Measurements from ENCODE around the gene EPB41L2. TPM values are rescaled to one million over a fixed set of nuclear protein-coding genes. Genes with fewer than 3 reads are reported as not detected.
A peak's percentile ranks its signal among the peaks of the same experiment; 100 is the strongest.

The EPB41L2 gene
- total RNA-seq, 1 experiment from 2014 or later, result 199 TPM

DNA sequence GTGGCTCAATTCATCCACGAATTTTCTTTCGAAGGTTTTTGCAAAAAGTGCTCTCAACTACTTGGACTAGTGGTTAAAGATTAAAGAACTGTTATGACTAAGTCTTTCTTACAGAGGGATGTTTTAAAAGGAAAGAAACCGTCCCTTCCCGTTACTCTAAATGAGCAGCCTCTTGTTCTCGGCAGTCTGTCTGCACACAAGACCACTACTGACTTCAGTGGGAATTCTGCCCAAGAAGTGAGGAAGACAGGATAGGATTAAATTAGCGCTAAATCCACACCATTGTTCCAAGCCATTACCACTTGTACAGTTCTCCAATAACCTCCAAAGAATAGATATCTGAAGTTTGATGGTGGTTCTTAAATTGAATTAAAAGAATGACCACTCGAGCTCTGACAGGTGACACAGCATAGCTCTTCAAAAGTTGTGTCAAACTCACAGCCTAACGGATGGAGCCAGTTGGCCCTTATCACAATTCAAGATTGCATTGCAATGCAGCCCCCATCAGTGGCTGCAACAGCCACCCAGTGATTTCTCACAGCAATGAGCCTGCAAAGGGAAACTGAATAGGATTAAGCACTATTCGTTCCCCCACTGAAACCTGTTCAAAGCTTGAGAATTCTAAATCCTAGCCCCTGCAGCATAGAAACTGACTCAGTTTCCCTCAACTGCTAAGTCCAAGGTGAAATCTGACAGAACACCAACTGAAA, 1.8 kb downstream of the EPB41L2 start:
- peak overlapping the region; percentile 83 to 89 for H3K4me3 ChIP-seq (ENCODE audit: low read depth in 2 of 2, low read length in 2 of 2)
- peak overlapping the region; percentile 93 for H3K27ac ChIP-seq (ENCODE audit: low read length)
- no peaks in the 10 kb centered on the region for H3K27me3 ChIP-seq (ENCODE audit: control insufficient read depth, insufficient read depth, low read length)
- DNase-seq (ENCODE audit: low read depth, low spot score) (no peak), ATAC-seq (no peak)
- TF ChIP-seq CTCF (IDR thresholded peaks at IDR 0.05), result no peak
- TF ChIP-seq REST (IDR thresholded peaks at IDR 0.05; ENCODE audit: insufficient read depth in 1 of 2, low read depth in 2 of 2, low read length in 1 of 2), result no peak
- TF ChIP-seq SIN3A (IDR thresholded peaks at IDR 0.05; ENCODE audit: borderline replicate concordance, insufficient read depth, low read depth, low read length), result no peak
- no peak for TF ChIP-seq TCF7L2 (IDR thresholded peaks at IDR 0.05; ENCODE audit: low read depth, low read length)
- no peak for TF ChIP-seq POLR2AphosphoS5 (IDR thresholded peaks at IDR 0.05; ENCODE audit: low read depth, low read length)
- CTCF ChIA-PET, result interaction anchor here (0.7 to 1.0 kb wide), 2 partner anchors 115 to 176 kb away, joined by 3 read pairs; no protein-coding TSS in a partner anchor
- H3K9me3 ChIP-seq (ENCODE audit: control insufficient read depth, insufficient read depth, low read depth, low read length), result peaks cover 7% of the 10 kb centered on the region; the same call in 1 of the 2 replicates
- peaks cover 38% of the 10 kb centered on the region for H3K4me1 ChIP-seq (ENCODE audit: control insufficient read depth, insufficient read depth, low read length)
- no peaks in the 10 kb centered on the region; the same call in 1 of the 2 replicates for H3K36me3 ChIP-seq (ENCODE audit: control insufficient read depth, insufficient read depth, low read length)
- no TSS peak for BruUV-seq (replicated peaks)
- in situ Hi-C loops (cut with HindIII; ENCODE audit: low pct_unique_long_range_greater_than_20kb, low sequenced_read_pairs), result no loop called here
- intact Hi-C loops (cut with micrococcal nuclease; ENCODE audit: unreplicated experiment), result loop anchor here (5.0 to 10.0 kb wide), 2 partner anchors 126 to 174 kb away; no protein-coding TSS in a partner anchor
- POLR2A ChIA-PET, result no interaction called here

- DNase-seq (ENCODE audit: low read depth, low spot score) (no peak), ATAC-seq (no peak)
- H3K4me1 ChIP-seq (ENCODE audit: control insufficient read depth, insufficient read depth, low read length), result peaks cover 38% of the 10 kb centered on the region
- no peaks in the 10 kb centered on the region; the same call in 1 of the 2 replicates for H3K36me3 ChIP-seq (ENCODE audit: control insufficient read depth, insufficient read depth, low read length)
- in situ Hi-C loops (cut with HindIII; ENCODE audit: low pct_unique_long_range_greater_than_20kb, low sequenced_read_pairs) (no loop called here), intact Hi-C loops (cut with micrococcal nuclease; ENCODE audit: unreplicated experiment) (loop anchor here (5.0 to 10.0 kb wide), 2 partner anchors 126 to 173 kb away; no protein-coding TSS in a partner anchor)
- peak overlapping the region; percentile 93 for H3K27ac ChIP-seq (ENCODE audit: low read length)
- peak overlapping the region; percentile 83 to 89 for H3K4me3 ChIP-seq (ENCODE audit: low read depth in 2 of 2, low read length in 2 of 2)
- H3K9me3 ChIP-seq (ENCODE audit: control insufficient read depth, insufficient read depth, low read depth, low read length), result peaks cover 13% of the 10 kb centered on the region; the same call in 1 of the 2 replicates
- TSS peak; percentile 52 for BruUV-seq (replicated peaks)
- no peaks in the 10 kb centered on the region for H3K27me3 ChIP-seq (ENCODE audit: control insufficient read depth, insufficient read depth, low read length)
- POLR2A ChIA-PET, result no interaction called here
- no peak for TF ChIP-seq CTCF (IDR thresholded peaks at IDR 0.05)
- TF ChIP-seq TCF7L2 (IDR thresholded peaks at IDR 0.05; ENCODE audit: low read depth, low read length), result no peak
- no peak for TF ChIP-seq POLR2AphosphoS5 (IDR thresholded peaks at IDR 0.05; ENCODE audit: low read depth, low read length)
- no peak for TF ChIP-seq REST (IDR thresholded peaks at IDR 0.05; ENCODE audit: insufficient read depth in 1 of 2, low read depth in 2 of 2, low read length in 1 of 2)
- no peak for TF ChIP-seq SIN3A (IDR thresholded peaks at IDR 0.05; ENCODE audit: borderline replicate concordance, insufficient read depth, low read depth, low read length)
- CTCF ChIA-PET, result interaction anchor here (1.0 kb wide), 1 partner anchor 175 kb away, joined by 3 read pairs; no protein-coding TSS in a partner anchor
These were observed 2.7 kb downstream of the EPB41L2 start for GRCh38 chr6:131060311-131060710.
